Fibroblast of lung (primary cell): ENCODE data around the gene KCNK6.

Experiments
- CTCF ChIP-seq, 2 donors: IDR thresholded peaks in 1 of 2; conservative IDR thresholded peaks in 1 of 2; 1 replicate in 1 of 2; 2 replicates in 1 of 2; pipeline ENCODE4 v1.5.1; 2011 to 2012; ENCODE audit warnings: low read length in 2 of 2, control low read depth in 1 of 2, inconsistent platforms in 1 of 2, low read depth in 1 of 2, mild to moderate bottlenecking in 1 of 2
- EZH2 ChIP-seq: IDR thresholded peaks from 2 replicates; pipeline ENCODE4 v1.5.1; 2012; ENCODE audit warnings: low read length, control low read depth, mild to moderate bottlenecking; ENCODE audit errors: missing control alignments

GRCh38 chr19:38360351-38360750 lies 40.7 kb downstream of the KCNK6 start:
- TF ChIP-seq CTCF (conservative IDR thresholded peaks at IDR 0.05 in 1 of 2, IDR thresholded peaks at IDR 0.05 in 1 of 2; ENCODE audit: low read depth in 1 of 2, low read length in 2 of 2) (no peak), EZH2 (no peak)
